Spleen (tissue), 11 donors: ENCODE data around the gene KRTAP4-4. TPM values are rescaled to one million over a fixed set of nuclear protein-coding genes. Genes with fewer than 3 reads are reported as not detected.

Source experiments
- DNase-seq: peaks from one replicate; pipeline ENCODE4 v3.0.0-alpha.2; 2020
- H3K27ac ChIP-seq, 8 donors: fragments of 200-600 bp; sonication (generic) in 7 of 8; 1 replicate in 4 of 8; 2 replicates in 4 of 8; pipeline versions ENCODE4 v1.5.0 to v1.8.0; 2016 to 2021; ENCODE audit warnings: inconsistent platforms in 4 of 8, mild to moderate bottlenecking in 4 of 8, moderate library complexity in 1 of 8
- H3K27me3 ChIP-seq, 7 donors: fragments of 200-600 bp; sonication (generic) in 6 of 7; replicated peaks in 1 of 7; 1 replicate in 4 of 7; 2 replicates in 3 of 7; pipeline versions ENCODE4 v1.5.0 to v1.8.0; 2016 to 2021; ENCODE audit warnings: inconsistent platforms in 3 of 7, mild to moderate bottlenecking in 1 of 7
- H3K36me3 ChIP-seq, 6 donors: fragments of 200-600 bp; sonication (generic) in 5 of 6; 1 replicate in 4 of 6; 2 replicates in 2 of 6; pipeline versions ENCODE4 v1.5.0 to v1.8.0; 2016 to 2021; ENCODE audit warnings: inconsistent platforms in 2 of 6
- H3K4me1 ChIP-seq, 6 donors: fragments of 200-600 bp; sonication (generic) in 5 of 6; 1 replicate in 3 of 6; 2 replicates in 3 of 6; pipeline versions ENCODE4 v1.5.0 to v1.8.0; 2016 to 2021; ENCODE audit warnings: inconsistent platforms in 3 of 6
- H3K4me3 ChIP-seq, 8 donors: fragments of 200-600 bp; sonication (generic) in 7 of 8; 1 replicate in 4 of 8; 2 replicates in 4 of 8; pipeline versions ENCODE4 v1.5.0 to v1.8.0; 2016 to 2021; ENCODE audit warnings: inconsistent platforms in 4 of 8, mild to moderate bottlenecking in 4 of 8, moderate library complexity in 2 of 8
- H3K9me3 ChIP-seq, 8 donors: fragments of 200-600 bp; sonication (generic) in 7 of 8; 1 replicate in 4 of 8; 2 replicates in 4 of 8; pipeline versions ENCODE4 v1.5.0 to v1.8.0; 2016 to 2021; ENCODE audit warnings: inconsistent platforms in 4 of 8
- CTCF ChIP-seq, 11 experiments: fragments of 200-600 bp in 7 of 11; fragments of 450-650 bp in 4 of 11; sonication (generic) in 4 of 11; IDR thresholded peaks in 8 of 11; conservative IDR thresholded peaks in 3 of 11; 1 replicate in 7 of 11; 2 replicates in 4 of 11; pipeline versions ENCODE4 v1.4.0 to v1.8.0; 2016 to 2021; ENCODE audit warnings: antibody characterized with exemption in 11 of 11, inconsistent platforms in 4 of 11, mild to moderate bottlenecking in 1 of 11
- POLR2A ChIP-seq, 3 donors: fragments of 450-650 bp; IDR thresholded peaks; one replicate each; pipeline ENCODE4 v1.5.1; 2017; ENCODE audit warnings: antibody characterized with exemption in 3 of 3, mild to moderate bottlenecking in 1 of 3
- POLR2AphosphoS5 ChIP-seq, 3 donors: sonication (generic); formaldehyde crosslinking; IDR thresholded peaks; one replicate each; pipeline ENCODE4 v1.5.1; 2017; ENCODE audit warnings: antibody characterized with exemption in 3 of 3
- WGBS, 5 donors: extraction: QIAGEN DNeasy Blood & Tissue Kit in 3 of 5; methylation state at CpG; one replicate each; pipeline versions ENCODE4 v1.1.5 to v1.1.7; 2013 to 2018; 5-methylcytosine and 5-hydroxymethylcytosine counted together
- intact Hi-C: fragments of 100-400 bp; cut with DNase I; formaldehyde crosslinking; loops from one replicate; pipeline ENCODE4 v1.15.0; 2023; ENCODE audit warnings: low total_unique reads
- polyA plus RNA-seq, 3 donors: library from polyadenylated mRNA; stranded (reverse); fragments of 200-250 nt; gene quantifications; one replicate each; pipeline ENCODE4 v1.2.1, GENCODE V29; 2013
- total RNA-seq, 7 donors: library from RNA; depleted of rRNA in 3 of 7; stranded (reverse); fragments of >200 nt in 3 of 7; fragmentation: NEBNext Ultra II Directional in 4 of 7; extraction: Animal tissue kit (Norgen Biotek cat#: 25700) in 4 of 7; gene quantifications; one replicate each; pipeline versions ENCODE4 v1.1.0 to v1.2.1, GENCODE V29; 2016 to 2021
- donor health status: healthy with polysubstance abuse.
- donor health status: DM: no; HTN: no; CAD: no; lungs with moderate emphysema.
- donor health status: DM: no; HTN: no; CAD: no.
- donor health status: Bipolar disorder and iron deficiency.
- donor health status: healthy.
- donor health status: DM: no; HTN: no; CAD: no.
- donor health status: DM: yes; HTN: yes; CAD: no.

The KRTAP4-4 gene
- total and polyA plus RNA-seq, 10 donors, result not detected

GRCh38 chr17:41184480-41184961 lies 24.0 kb upstream of the KRTAP4-4 start, which contains the start of gene KRTAP4-1:
TSS of gene KRTAP4-1 (minus strand) at chr17:41184911. CDS start at chr17:41184854, 57 bp downstream.
- peak; percentile 70 for DNase-seq
- no peaks in the 10 kb centered on the region for H3K9me3 ChIP-seq
- 60 to 75% (median 72%) methylated on average over 8 to 9 of the region's 9 CpGs for WGBS, 5 donors
- H3K4me3 ChIP-seq, result no peak within 1 kb of the TSS
- H3K36me3 ChIP-seq, result no peaks in the 10 kb centered on the region
- no peak for TF ChIP-seq POLR2AphosphoS5 (IDR thresholded peaks at IDR 0.05)
- TF ChIP-seq POLR2A (IDR thresholded peaks at IDR 0.05), result no peak
- no peak for TF ChIP-seq CTCF (IDR thresholded peaks at IDR 0.05 in 8 of 11, conservative IDR thresholded peaks at IDR 0.05 in 3 of 11)
- H3K27me3 ChIP-seq, result peaks cover 0 to 8% (median 0%) of the 10 kb centered on the region in 7 donors
- intact Hi-C loops, result no loop called here
- H3K4me1 ChIP-seq, result no peaks in the 10 kb centered on the region
- no peak within 1 kb of the TSS for H3K27ac ChIP-seq

- WGBS, 5 donors, result 82 to 95% (median 89%) methylated on average over 1 of the region's 1 CpG
- no peak for TF ChIP-seq POLR2A (IDR thresholded peaks at IDR 0.05)
- no peak for TF ChIP-seq POLR2AphosphoS5 (IDR thresholded peaks at IDR 0.05)
- no peak for TF ChIP-seq CTCF (IDR thresholded peaks at IDR 0.05 in 8 of 11, conservative IDR thresholded peaks at IDR 0.05 in 3 of 11)
- intact Hi-C loops, result no loop called here
- no peak overlapping the region for H3K4me3 ChIP-seq
- no peaks in the 10 kb centered on the region for H3K27me3 ChIP-seq
- no peaks in the 10 kb centered on the region for H3K36me3 ChIP-seq
- no peak for DNase-seq
- no peak overlapping the region for H3K27ac ChIP-seq
- no peaks in the 10 kb centered on the region for H3K9me3 ChIP-seq
- peaks cover 6 to 32% (median 20%) of the 10 kb centered on the region in 6 donors for H3K4me1 ChIP-seq
Measured at GRCh38 chr17:41178843-41179616, 18.5 kb upstream of the KRTAP4-4 start.

GRCh38 chr17:41178341-41178740 lies 17.8 kb upstream of the KRTAP4-4 start:
- WGBS, 5 donors, result 94 to 98% (median 96%) methylated on average over 3 of the region's 3 CpGs
- no peak overlapping the region for H3K27ac ChIP-seq
- no peaks in the 10 kb centered on the region for H3K36me3 ChIP-seq

More at GRCh38 chr17:41178341-41178740, 17.8 kb upstream of the KRTAP4-4 start:
- TF ChIP-seq POLR2A (IDR thresholded peaks at IDR 0.05) (no peak), CTCF (IDR thresholded peaks at IDR 0.05 in 8 of 11, conservative IDR thresholded peaks at IDR 0.05 in 3 of 11) (no peak), POLR2AphosphoS5 (IDR thresholded peaks at IDR 0.05) (no peak)
- no peaks in the 10 kb centered on the region for H3K9me3 ChIP-seq
- no peak for DNase-seq
- no peak overlapping the region for H3K4me3 ChIP-seq
- H3K27me3 ChIP-seq, result no peaks in the 10 kb centered on the region
- H3K4me1 ChIP-seq, result peaks cover 6 to 32% (median 20%) of the 10 kb centered on the region in 6 donors
- intact Hi-C loops, result no loop called here
